ENCODE measurements around the gene DSCAML1.

The DSCAML1 gene

DNA sequence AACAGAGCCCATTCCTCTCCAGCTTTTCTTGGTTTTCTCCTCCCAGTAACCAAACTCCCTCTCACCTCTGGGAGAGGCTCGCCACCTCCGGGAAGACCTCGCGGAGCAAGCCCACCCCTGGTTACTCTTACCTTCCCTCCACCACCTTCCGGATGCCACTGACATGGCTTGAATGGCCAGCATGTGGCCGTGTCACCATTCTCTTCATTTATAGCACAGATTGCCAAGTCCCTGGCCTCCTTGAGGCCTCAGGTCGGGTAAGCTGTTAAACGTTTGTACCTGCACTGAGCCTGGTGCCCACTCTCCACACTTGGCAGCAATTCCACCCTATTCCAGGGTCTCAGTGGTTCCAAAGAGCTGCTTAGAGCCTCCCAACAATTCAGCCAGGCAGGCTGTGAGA, 35.5 kb upstream of the DSCAML1 start:
- peak; percentile 30 for DNase-seq

DNA sequence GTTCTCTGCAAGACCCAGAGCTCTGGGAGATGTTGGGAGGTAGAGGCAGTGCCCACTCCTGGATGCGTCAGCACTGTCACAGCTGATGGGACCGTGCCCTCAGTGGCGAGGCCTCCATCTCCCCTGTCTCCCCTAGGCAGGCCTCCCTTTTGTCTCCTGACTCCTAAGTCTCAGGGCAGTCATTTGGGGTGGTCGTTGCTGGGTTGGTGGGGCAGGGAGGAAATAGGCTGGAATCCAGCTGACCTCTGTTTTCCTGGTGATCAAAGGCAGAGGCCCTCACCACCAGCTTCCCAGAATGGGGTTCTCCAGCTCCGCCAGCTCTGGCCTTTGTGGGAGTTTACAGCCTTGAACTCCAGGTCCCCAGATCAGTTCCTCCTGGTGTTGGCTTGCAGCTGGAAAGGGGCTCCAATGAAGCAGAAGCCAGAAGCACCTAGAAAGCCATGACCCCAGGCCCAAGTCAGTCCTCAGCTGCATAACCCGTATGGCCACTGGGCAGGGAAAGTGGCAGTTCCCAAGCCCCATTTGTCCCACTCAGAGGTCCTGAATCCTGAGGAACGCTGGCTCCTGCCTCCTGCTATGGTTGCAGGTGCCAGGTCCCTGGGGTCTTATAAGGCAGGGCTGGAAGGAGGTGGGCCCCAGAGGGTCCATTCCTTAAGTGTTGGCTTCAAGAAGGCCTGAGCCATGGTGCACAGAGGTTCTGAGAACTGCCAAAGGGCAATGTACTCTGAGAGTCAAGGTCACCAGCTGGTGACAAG, 34.8 kb upstream of the DSCAML1 start:
- DNase-seq = peak; percentile 35

DNA sequence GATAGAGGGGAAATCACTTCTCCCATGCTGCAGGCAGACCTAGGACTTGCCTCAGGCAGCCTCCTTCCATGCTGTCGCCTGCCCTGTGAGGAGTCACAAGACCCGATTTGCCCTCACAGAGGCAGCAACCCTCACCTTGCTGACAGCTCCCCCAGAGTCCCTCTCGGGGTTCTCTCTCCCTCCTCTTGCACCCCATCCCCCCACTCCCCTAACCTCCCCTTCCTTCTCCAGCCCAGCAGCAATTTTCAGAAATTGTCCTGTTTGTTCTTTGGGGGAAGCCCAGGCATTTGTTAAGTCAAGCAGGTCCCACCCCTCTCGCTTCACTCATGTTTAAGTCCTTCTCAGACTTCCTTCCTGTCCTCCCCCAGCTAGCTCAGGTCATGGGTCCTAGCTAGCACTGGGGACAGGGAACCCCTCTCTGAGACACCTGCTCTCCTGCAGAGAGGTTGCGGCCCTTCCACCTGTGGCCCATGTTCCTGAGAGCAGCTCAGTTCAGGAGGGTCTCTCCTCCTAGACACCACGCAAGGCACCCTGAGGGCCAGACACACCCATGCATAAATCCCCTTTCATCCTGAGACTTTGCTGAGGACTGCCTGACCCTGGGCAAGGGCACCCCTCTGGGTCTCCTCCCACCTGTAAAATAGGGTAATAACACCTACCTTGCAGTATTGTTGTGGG, 33.8 kb upstream of the DSCAML1 start:
- DNase-seq = peak; percentile 62

DNA sequence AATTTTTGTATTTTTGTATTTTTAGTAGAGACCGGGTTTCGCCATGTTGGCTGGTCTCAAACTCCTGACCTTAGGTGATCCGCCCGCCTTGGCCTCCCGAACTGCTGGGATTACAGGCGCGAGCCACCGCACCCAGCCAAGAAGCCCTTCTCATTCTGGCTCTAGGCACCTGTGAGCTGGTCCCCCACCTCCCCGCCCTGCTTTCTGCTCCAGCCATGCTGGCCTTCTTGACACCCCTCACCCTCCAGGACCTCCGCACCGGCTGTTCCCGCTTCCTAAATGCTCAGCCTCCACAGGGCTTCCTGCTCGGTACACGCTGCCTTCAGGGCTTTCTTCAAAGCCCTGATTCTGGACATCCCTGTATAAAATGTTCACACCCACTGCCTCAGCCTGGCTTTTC, 33.1 kb upstream of the DSCAML1 start:
- peak; percentile 47 for DNase-seq

DNA sequence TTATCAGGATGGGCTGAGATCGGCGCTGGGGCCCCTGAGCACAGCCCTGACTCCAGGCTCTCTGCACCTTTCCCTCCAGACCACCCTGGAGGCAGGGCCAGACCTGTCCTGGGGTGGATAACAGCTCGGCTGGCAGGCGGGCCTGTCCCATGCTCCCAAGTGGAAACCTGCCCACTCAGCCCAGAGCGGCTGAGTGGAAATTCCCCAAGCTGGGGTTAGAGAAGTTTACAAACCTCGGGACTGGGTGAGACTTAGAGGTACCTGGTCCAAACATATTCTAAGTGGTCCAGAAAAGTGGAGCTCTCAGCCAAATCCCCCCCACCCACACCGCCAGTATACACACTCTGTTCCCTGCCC, 32.3 kb upstream of the DSCAML1 start:
- DNase-seq = peak; percentile 58

DNA sequence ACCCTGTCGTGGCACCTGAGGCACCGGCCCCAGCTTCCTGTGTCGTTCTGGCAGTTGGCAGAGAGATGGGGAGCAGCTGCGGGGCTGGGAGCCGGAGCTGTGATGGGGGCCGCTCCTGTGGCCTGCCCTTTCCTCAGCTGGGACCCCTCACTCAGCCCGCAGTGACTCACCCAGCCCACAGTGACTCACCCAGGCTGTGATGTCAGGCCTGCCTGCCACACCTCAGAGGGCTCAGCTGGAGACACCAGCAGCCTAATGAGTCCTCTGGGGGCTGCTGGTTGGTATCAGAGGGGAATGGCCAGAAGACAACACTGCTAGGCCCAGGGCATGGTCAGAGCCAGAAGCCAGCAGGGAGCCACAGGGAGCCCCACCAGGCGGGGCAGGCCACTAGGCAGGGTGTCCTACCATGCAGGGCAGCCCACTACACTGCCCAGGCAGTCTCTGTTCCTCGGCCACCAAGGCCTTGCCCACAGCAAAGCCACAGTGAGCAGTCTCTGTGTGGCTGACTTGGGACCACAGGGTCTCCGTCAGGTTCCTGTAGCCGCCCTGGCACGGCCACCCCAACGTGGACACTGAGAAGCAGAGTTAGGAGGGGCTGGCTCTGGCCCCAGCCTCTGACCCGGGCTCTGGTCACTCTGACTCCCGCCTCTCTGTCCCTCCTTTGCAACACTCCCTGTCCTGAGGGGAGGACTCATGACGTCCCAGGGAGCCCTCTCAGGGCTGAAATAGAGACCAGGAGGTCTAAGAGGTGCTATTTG, 31.8 kb upstream of the DSCAML1 start:
- DNase-seq = peak; percentile 96

DNA sequence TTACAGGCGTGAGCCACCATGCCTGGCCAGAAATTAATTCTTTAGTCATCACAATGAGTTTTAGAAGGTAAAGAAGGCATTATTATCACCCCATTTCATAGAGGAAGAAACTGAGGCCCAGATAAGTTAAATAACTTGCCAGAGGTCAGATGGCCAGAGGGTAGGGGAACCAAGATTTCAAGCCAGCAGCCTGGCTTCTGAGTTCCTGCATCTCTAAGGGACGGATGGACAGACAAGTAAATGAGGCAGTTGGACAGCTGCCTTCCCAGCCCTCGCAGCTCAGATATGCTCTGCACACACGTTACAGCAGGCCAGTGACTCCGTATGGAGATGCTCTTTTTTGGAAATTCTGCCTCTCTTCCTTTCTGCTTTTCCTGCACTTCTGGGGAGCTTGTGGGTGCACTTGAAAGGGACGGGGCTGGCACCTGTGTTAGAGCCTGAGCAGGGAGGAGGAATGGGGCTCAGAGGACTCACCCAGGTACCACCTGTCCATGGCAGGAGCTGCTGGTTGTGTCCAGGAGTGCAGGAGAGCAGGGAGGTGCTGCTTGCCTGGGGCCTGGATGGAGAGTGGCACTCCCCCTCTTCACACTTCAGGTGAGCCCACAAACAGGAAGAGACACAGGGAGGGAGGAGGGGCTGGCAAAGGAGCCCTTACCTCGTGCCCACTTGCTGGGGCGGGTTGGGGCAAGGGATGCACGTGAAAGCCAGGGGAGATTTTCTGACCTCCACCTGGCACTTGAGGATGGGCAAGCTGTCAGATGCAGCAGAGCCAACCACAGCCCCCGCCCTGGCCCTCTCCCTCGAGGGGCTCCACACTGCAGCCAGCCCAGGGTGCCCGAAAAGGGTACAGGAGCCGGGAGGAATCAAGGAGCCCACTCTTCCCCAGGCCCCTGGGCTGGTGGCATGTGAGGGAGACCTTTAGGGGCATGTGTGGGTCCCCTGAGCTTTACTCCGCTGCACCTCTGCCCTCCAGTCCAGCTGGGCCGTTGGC, 30.8 kb upstream of the DSCAML1 start:
- peak; percentile 46 for DNase-seq

DNA sequence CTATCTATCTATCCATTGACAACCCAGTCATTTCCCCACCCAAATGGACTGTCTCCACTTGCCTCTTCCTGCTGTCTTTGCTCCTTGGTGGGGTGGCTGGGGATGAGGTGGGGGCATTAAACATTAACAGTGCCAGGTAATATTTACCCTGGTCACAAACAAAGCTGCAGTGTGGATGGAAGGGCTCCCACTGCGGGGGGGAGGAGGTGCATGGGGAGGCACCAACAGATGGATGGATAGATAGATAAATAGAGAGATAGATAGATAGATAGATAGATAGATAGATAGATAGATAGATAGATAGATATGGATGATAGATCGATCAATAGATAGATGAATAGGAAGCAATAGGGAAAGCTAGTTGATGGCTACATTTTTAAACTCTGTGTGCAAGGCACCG, 29.8 kb upstream of the DSCAML1 start:
- DNase-seq = no peak

DNA sequence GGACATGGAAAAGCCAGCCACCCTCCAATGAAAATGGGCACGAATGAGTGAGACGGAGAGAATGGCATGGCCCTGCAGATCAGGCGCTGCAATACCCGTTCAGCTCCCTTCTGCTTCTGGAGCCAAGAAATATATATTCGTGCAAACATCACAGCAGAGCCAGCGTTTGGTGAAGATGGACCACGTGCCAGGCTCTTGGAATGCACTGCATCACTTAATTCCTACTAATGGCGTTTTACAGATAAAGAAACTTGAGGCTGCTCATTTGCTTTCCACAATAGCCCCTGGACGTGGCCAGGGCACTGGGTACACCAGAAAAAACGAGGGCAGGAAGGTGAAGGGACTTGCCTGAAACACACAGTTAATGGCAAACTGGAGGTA, 29.2 kb upstream of the DSCAML1 start:
- no peak for DNase-seq

DNA sequence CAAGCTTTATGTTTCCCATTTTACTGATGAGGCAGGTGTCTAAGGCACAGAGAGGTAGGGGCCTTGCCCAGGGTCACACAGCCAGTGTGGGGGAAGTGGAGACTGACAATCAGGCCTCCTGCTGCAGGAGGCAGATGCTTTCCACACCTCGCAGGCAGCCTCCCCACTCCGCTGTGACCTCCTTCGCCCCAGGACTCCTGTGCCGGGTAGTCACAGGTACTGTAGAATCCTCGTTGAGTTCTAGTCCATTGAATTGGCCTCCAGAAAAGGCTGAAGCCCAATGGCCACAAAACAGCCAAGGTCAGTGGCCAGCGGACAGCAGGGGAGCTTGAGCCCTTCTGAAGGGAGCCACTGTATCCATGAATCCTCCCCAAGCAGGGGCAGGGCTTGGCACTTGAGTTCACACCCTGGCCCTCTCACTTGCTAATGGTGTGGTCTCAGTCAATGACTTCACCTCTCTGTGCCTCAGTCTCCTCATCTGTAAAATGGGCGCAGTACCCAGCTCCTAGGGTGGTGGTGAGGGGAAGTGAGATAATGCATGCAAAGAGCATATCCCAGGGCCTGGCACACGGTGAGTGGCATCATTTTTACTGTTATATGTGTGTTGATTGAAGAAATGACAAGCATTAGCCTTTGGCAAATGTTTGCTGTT, 28.6 kb upstream of the DSCAML1 start:
- DNase-seq = no peak

DNA sequence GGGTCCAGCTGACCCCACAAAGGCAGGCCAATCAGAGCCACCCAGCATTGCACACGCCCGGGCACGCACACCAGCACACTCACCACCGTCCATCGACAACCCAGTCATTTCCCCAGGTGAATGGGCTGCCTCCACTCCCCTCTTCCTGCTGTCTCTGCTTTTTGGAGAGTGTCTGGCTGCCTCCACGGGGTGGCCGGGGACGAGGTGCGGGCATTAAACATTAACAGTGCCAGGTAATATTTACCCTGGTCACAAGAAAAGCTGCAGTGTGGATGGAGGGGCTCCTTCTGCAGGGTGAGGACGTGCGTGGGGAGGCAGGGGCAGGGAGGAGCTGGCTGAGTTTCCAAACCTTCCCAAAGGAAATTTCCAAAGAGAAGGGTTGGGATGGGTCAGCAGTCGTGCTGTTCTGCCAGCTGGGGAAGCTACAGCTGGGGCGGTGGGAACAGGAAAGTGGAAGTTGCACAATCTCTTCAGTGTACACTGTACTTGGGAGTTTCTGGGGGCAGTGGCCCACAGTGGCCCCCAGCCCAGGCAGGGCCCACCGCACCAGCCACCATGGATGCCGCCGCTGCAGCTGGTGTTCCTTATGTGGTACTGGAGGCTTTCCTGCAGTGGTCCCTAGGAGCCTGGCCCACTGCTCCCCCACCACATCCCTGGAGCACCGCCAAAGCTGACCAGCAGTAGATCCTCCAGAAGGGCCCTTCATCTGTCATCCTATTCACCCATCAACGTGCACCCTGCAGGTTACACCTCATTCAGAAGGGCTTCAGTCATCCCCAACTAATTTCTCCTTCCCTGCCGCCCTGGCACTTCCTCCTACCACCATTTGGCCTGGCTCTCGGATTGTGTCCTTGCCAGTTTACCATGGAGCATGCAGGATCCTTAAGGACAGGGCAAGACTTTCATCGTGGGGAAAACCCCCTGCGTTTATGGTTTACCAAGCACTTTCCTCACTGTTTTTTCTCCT, 27.8 kb upstream of the DSCAML1 start, which contains the start of gene FXYD2:
Gene FXYD2 (minus strand): TSS at position 174 of the 967 bp plus-strand sequence. CDS start 66 bp downstream, at position 108.
- DNase-seq = peak; percentile 31

DNA sequence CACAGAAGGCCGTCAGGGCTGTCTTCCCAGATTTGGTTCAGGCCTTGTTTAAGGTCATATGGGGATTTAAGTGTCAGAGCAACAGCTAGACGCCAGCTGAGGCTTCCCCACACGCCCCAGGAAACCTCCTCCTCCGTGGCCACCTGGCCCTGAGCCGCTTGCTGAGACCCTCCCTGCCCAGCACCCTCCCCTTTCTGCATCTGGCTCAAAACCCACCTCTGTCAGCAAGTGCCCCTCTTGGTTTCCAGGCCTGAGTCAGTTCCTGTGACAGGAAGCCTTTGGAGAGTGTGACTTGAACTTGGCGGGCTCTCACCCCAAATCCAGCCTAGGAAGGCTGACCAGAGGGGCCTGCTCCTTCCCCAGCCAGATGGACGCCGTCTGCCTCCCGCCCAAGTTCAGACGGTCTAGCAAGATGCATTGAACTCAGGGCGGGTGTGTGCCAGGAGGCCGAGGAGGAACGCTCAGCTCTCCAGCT, 27.0 kb upstream of the DSCAML1 start:
- DNase-seq = peak; percentile 52

DNA sequence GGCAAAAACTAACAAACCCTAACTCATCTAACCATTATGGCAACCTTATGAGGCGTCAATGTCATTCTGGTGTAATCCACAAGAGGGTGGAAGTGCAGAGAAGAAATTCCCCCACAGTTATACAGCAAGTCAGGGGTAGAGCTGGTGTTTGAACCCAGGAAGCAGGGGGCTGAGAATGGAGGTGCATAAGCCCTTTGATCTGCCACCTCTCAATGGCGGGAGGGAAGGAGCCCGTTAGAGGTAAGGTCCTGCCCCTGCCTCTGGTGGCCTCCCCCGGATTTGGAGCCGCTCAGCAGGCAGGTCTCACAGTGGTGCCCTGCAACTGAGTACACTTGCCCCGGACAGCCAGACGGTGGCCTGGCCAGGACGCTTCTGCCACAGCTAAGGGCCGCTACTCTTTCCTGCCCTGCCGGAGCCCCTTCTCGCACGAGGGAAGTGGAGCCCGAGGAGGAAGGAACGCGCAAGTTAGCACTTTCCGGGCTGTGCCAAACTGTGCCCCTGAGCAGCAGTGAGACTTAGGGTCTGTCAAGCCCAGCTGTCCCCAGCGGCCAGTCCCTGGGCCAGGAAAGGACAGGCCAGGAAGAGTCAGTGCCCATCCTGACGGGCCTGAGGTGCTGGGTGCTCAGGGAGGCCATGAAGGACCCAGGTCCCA, 26.4 kb upstream of the DSCAML1 start:
- DNase-seq = peak; percentile 58

DNA sequence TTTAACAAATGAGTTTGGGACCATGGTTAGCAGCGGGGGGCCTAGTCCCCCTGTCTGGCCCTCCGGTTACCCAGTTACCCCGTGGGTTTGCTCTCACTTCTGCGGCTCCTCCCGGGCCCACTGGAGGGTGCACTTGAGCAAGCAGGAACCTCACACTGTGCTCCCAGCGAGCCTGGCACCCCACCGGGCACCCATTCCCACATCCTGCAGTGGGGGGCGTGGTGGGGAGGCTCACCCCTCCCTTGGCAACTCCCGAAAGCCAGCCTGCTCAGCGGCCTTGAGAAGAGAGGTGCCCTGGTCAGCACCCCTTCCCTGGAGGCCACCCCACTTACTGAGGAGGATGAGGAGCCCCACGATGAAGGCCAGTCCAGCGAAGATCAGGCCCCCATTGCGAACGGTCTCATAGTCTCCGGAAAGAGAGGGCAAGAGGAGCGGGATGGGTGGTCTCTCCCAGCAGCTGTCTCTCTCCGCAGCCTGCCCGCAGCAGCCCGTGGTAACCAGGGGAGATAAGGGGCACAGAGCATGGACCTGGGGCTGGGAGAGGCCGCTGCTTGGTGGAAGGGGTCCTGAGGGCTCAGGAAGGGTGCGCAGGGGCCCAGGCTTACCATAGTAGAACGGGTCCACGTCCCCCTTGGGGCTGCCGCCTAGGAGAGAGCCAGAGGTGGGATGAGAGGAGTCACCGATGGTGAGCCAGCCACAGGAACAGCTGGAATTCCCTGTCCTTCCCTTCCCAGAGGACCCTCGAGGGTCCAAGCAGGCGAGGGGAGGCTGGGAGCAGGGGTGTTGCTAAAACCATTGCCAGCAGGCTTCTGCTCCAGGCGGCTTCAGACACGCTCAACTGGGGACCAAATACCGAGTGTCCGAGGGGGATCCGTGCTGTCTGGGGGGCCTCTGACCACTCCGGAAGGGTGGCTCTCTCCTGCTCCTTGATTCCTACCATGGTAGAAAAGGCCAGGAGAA, 25.3 kb upstream of the DSCAML1 start:
- DNase-seq = no peak

DNA sequence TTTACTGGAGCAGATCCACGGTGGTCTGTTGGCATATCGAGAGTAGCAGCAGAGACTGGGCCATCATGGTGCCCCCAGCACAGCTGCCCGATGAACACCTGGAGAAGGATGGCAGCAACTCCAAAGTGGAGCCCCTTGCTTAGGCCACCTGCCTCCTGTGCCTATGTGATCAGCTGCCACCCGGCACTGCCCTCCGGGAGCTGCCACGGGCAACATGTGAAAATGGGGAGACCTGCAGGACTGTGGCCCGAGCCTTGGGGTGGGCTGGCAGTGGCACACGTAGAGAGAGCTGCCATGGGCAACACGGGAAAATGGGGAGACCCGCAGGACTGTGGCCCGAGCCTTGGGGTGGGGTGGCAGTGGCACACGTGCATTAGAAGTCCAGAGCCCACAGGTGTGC, 24.4 kb upstream of the DSCAML1 start:
- no peak for DNase-seq

DNA sequence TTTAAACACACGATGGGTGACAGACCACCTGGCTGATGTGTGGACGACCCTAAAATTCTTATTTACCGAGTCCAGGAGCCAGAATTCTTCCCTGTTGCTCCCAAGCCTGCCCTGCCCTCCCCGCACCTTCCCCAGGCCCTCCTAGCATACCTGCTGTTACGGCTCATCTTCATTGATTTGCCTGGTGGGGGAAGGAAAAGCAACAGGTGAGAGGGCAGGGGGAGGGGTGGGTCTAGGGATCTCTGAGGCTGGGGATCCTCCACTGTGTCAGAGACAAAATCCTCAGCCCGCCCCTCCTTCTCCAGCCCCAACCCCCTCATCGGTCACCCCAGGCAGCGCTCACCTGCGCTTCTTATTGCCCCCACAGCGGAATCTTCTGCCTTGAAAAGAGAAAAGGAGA, 23.5 kb upstream of the DSCAML1 start:
- DNase-seq = no peak

DNA sequence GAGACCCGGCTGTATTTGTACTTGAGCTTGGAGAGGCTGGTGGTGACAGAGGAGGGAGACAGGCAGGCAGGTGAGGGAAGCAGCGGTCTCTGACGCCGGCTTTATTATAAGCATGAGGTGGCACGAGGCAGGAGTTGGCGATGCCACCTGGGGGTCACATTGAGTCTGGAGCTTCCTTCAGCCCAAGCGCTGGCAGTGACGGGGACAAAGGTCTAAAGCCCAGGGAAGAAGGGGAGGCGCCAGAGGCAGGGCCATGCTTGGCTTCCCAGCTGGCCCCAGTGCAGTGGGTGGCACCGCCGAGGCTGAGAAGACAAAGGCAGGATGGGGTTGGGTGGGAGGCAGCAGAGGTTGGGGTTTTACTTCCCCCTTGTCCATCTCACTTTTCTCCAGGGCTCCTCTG, 23.1 kb upstream of the DSCAML1 start:
- DNase-seq = no peak

DNA sequence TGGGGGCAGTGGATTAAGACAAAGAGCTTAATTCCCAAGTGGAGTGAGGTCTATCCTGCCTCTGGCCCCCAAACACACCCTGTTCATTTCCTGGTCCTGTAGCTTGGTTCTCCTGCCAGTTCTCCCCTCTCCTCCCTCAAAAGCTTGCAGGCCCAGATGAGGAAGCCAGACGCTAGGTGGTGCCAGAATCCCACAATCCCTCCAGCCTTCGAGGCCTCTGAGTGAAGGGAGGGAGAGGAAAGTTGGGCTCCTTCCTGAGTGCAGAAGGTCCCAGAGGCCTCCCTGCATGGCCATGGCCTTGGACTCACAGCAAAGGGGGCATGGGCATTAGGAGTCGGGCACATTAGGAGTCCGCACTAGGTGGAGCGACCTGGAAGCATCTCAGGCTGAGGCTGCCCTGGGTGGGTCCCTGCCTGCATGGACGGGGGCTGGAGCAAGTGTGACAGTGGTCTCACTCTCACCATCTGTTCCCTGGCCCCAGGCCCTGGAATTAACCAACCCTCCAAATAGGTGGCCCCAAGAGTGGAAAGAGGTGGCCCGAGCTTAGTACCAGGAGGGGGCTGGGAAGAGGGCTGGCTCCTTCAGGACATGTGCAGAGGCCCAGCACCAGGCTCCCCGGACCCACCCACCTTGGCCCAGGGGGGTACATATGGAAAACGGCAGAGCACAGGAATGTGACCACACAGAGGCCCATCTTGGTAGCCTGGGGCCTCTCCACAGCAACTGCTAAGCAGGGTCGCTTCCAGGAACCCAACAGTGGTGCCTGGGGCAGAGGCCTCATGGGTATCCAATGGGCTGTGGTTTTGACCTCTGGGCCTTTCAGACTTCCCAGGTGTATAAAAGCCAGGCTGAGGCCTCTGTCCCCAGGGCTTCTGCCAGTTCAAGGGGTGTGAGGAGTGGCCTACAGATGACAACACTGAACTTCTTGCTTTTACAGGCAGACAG, 22.4 kb upstream of the DSCAML1 start:
- peak; percentile 95 for DNase-seq

Data from islet precursor cell (in vitro differentiated cells).